ENCODE data around the gene SAMD4A. TPM values are rescaled to one million over a fixed set of nuclear protein-coding genes. Genes with fewer than 3 reads are reported as not detected.

SAMD4A gene
- polyA plus RNA-seq, 4 donors, result 2.7 to 9.6 (median 3.5) TPM

DNA sequence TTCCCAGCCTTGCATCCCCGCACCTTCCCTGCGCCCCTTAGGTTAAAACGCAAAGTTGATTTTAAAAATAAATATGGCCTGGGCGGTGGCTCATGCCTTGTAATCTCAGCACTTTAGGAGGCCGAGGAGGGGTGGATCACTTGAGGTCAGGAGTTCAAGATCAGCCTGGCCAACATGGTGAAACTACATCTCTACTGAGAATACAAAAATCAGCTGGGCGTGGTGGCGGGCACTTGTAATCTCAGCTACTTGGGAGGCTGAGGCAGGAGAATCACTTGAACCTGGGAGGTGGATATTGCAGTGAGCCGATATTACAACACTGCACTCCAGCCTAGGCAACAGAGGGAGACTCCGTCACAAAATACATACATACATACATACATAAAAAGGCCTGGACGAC, 239.7 kb downstream of the SAMD4A start:
- Histone ChIP-seq H3K4me1 (ENCODE audit: control insufficient read depth in 3 of 3, insufficient read depth in 2 of 3, low read depth in 1 of 3, low read length in 2 of 3) (peaks cover 0 to 17% (median 0%) of the 10 kb centered on the region in 3 donors), H3K27me3 (ENCODE audit: control insufficient read depth in 3 of 3, insufficient read depth in 3 of 3, low read length in 3 of 3) (no peaks in the 10 kb centered on the region), H3K4me3 (ENCODE audit: low read depth in 1 of 3, low read length in 3 of 3) (no peak overlapping the region), H3K27ac (ENCODE audit: low read depth in 1 of 3, low read length in 2 of 3) (no peak overlapping the region), H3K9me3 (ENCODE audit: control insufficient read depth in 2 of 2, insufficient read depth in 1 of 2, low read depth in 1 of 2, low read length in 1 of 2) (no peaks in the 10 kb centered on the region), H3K36me3 (ENCODE audit: control insufficient read depth in 3 of 3, insufficient read depth in 2 of 3, low read depth in 1 of 3, low read length in 3 of 3) (no peaks in the 10 kb centered on the region)
- no peak for FAIRE-seq
- DNase-seq, result no peak
- WGBS, 3 donors, result 82 to 89% (median 84%) methylated on average over 10 of the region's 10 CpGs

GRCh38 chr14:54807428-54807827, 240.5 kb downstream of the SAMD4A start:
- 79 to 91% (median 81%) methylated on average over 6 of the region's 6 CpGs for WGBS, 3 donors
- H3K4me1 ChIP-seq (ENCODE audit: control insufficient read depth in 3 of 3, insufficient read depth in 2 of 3, low read depth in 1 of 3, low read length in 2 of 3), result peaks cover 0 to 17% (median 0%) of the 10 kb centered on the region in 3 donors
- no peak for DNase-seq
- H3K27ac ChIP-seq (ENCODE audit: low read depth in 1 of 3, low read length in 2 of 3), result no peak overlapping the region
- H3K4me3 ChIP-seq (ENCODE audit: low read depth in 1 of 3, low read length in 3 of 3), result no peak overlapping the region
- H3K9me3 ChIP-seq (ENCODE audit: control insufficient read depth in 2 of 2, insufficient read depth in 1 of 2, low read depth in 1 of 2, low read length in 1 of 2), result no peaks in the 10 kb centered on the region
- no peaks in the 10 kb centered on the region for H3K27me3 ChIP-seq (ENCODE audit: control insufficient read depth in 3 of 3, insufficient read depth in 3 of 3, low read length in 3 of 3)
- no peak for FAIRE-seq
- no peaks in the 10 kb centered on the region for H3K36me3 ChIP-seq (ENCODE audit: control insufficient read depth in 3 of 3, insufficient read depth in 2 of 3, low read depth in 1 of 3, low read length in 3 of 3)

DNA sequence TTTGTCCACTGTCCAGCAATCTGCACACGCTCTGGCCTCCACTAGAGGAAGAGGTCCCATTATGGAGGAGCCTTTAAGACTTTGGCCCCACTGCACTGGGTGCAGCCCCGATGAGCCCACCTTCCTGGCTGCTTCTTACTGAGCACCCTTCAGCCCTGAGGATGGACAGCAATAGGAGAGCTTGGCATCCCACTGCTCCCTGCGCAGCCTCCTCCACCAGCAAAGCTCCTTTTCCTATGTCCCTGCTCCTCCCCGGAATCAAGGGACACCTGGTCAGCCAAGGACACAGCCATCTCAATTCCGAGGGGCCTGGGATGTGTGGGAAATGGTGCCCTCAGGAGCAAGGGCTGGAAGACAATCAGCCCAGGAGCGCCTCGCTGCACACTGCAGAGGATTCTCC, 241.0 kb downstream of the SAMD4A start:
- Histone ChIP-seq H3K9me3 (ENCODE audit: control insufficient read depth in 2 of 2, insufficient read depth in 1 of 2, low read depth in 1 of 2, low read length in 1 of 2) (no peaks in the 10 kb centered on the region), H3K27ac (ENCODE audit: low read depth in 1 of 3, low read length in 2 of 3) (no peak overlapping the region), H3K27me3 (ENCODE audit: control insufficient read depth in 3 of 3, insufficient read depth in 3 of 3, low read length in 3 of 3) (no peaks in the 10 kb centered on the region), H3K4me1 (ENCODE audit: control insufficient read depth in 3 of 3, insufficient read depth in 2 of 3, low read depth in 1 of 3, low read length in 2 of 3) (peaks cover 0 to 14% (median 0%) of the 10 kb centered on the region in 3 donors), H3K4me3 (ENCODE audit: low read depth in 1 of 3, low read length in 3 of 3) (no peak overlapping the region), H3K36me3 (ENCODE audit: control insufficient read depth in 3 of 3, insufficient read depth in 2 of 3, low read depth in 1 of 3, low read length in 3 of 3) (no peaks in the 10 kb centered on the region)
- DNase-seq (no peak), FAIRE-seq (no peak)
- 90 to 98% (median 95%) methylated on average over 7 of the region's 7 CpGs for WGBS, 3 donors

- Histone ChIP-seq H3K4me1 (ENCODE audit: control insufficient read depth in 3 of 3, insufficient read depth in 2 of 3, low read depth in 1 of 3, low read length in 2 of 3) (peaks cover 0 to 8% (median 0%) of the 10 kb centered on the region in 3 donors), H3K4me3 (ENCODE audit: low read depth in 1 of 3, low read length in 3 of 3) (no peak overlapping the region), H3K27me3 (ENCODE audit: control insufficient read depth in 3 of 3, insufficient read depth in 3 of 3, low read length in 3 of 3) (no peaks in the 10 kb centered on the region), H3K27ac (ENCODE audit: low read depth in 1 of 3, low read length in 2 of 3) (no peak overlapping the region), H3K36me3 (ENCODE audit: control insufficient read depth in 3 of 3, insufficient read depth in 2 of 3, low read depth in 1 of 3, low read length in 3 of 3) (no peaks in the 10 kb centered on the region), H3K9me3 (ENCODE audit: control insufficient read depth in 2 of 2, insufficient read depth in 1 of 2, low read depth in 1 of 2, low read length in 1 of 2) (no peaks in the 10 kb centered on the region)
- FAIRE-seq (no peak), DNase-seq (no peak)
- 71 to 80% (median 80%) methylated on average over 8 of the region's 8 CpGs for WGBS, 3 donors
Measured at GRCh38 chr14:54808326-54809161, 241.6 kb downstream of the SAMD4A start.

- DNase-seq (no peak), FAIRE-seq (no peak)
- no peaks in the 10 kb centered on the region for H3K36me3 ChIP-seq (ENCODE audit: control insufficient read depth in 3 of 3, insufficient read depth in 2 of 3, low read depth in 1 of 3, low read length in 3 of 3)
- 83 to 91% (median 89%) methylated on average over 8 of the region's 8 CpGs for WGBS, 3 donors
- H3K4me3 ChIP-seq (ENCODE audit: low read depth in 1 of 3, low read length in 3 of 3), result no peak overlapping the region
- peaks cover 0 to 7% (median 0%) of the 10 kb centered on the region in 3 donors for H3K4me1 ChIP-seq (ENCODE audit: control insufficient read depth in 3 of 3, insufficient read depth in 2 of 3, low read depth in 1 of 3, low read length in 2 of 3)
- H3K9me3 ChIP-seq (ENCODE audit: control insufficient read depth in 2 of 2, insufficient read depth in 1 of 2, low read depth in 1 of 2, low read length in 1 of 2), result no peaks in the 10 kb centered on the region
- H3K27me3 ChIP-seq (ENCODE audit: control insufficient read depth in 3 of 3, insufficient read depth in 3 of 3, low read length in 3 of 3), result no peaks in the 10 kb centered on the region
- H3K27ac ChIP-seq (ENCODE audit: low read depth in 1 of 3, low read length in 2 of 3), result no peak overlapping the region
Measured at GRCh38 chr14:54809767-54810166, 242.8 kb downstream of the SAMD4A start.

DNA sequence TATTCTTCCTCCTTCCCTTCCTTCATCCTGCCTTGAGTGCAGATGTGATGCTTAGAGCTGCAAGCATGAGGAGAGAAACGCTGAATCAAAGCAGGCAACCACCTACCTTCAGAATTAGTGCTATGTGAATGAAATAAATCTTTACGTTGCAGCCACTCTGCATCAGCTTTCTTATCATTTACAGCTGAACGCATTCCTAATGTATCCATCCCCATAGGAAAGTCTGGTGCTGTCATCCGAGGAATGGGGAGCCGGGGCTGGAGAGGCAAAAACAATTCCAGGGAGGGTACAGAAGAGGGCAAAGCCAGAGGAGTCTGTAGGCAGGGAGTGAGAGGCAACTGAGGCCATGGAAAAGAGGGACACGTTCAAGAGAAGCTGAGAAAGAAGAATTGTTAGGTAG, 245.7 kb downstream of the SAMD4A start:
- Histone ChIP-seq H3K4me3 (ENCODE audit: low read depth in 1 of 3, low read length in 3 of 3) (no peak overlapping the region), H3K36me3 (ENCODE audit: control insufficient read depth in 3 of 3, insufficient read depth in 2 of 3, low read depth in 1 of 3, low read length in 3 of 3) (no peaks in the 10 kb centered on the region), H3K9me3 (ENCODE audit: control insufficient read depth in 2 of 2, insufficient read depth in 1 of 2, low read depth in 1 of 2, low read length in 1 of 2) (no peaks in the 10 kb centered on the region), H3K27ac (ENCODE audit: low read depth in 1 of 3, low read length in 2 of 3) (no peak overlapping the region), H3K27me3 (ENCODE audit: control insufficient read depth in 3 of 3, insufficient read depth in 3 of 3, low read length in 3 of 3) (no peaks in the 10 kb centered on the region), H3K4me1 (ENCODE audit: control insufficient read depth in 3 of 3, insufficient read depth in 2 of 3, low read depth in 1 of 3, low read length in 2 of 3) (peaks cover 0 to under 1% (median 0%) of the 10 kb centered on the region in 3 donors)
- no peak for FAIRE-seq
- 80 to 88% (median 83%) methylated on average over 6 of the region's 6 CpGs for whole genome bisulfite sequencing, 3 donors
- DNase-seq, result no peak

- no peaks in the 10 kb centered on the region for H3K27me3 ChIP-seq (ENCODE audit: control insufficient read depth in 3 of 3, insufficient read depth in 3 of 3, low read length in 3 of 3)
- no peak overlapping the region for H3K27ac ChIP-seq (ENCODE audit: low read depth in 1 of 3, low read length in 2 of 3)
- H3K36me3 ChIP-seq (ENCODE audit: control insufficient read depth in 3 of 3, insufficient read depth in 2 of 3, low read depth in 1 of 3, low read length in 3 of 3), result no peaks in the 10 kb centered on the region
- peaks cover 0 to 5% (median 0%) of the 10 kb centered on the region in 3 donors for H3K4me1 ChIP-seq (ENCODE audit: control insufficient read depth in 3 of 3, insufficient read depth in 2 of 3, low read depth in 1 of 3, low read length in 2 of 3)
- H3K9me3 ChIP-seq (ENCODE audit: control insufficient read depth in 2 of 2, insufficient read depth in 1 of 2, low read depth in 1 of 2, low read length in 1 of 2), result no peaks in the 10 kb centered on the region
- DNase-seq (no peak), FAIRE-seq (no peak)
- H3K4me3 ChIP-seq (ENCODE audit: low read depth in 1 of 3, low read length in 3 of 3), result no peak overlapping the region
- 77 to 92% (median 90%) methylated on average over 2 of the region's 2 CpGs for WGBS, 3 donors
Measured at GRCh38 chr14:54813081-54813480, 246.2 kb downstream of the SAMD4A start.

DNA sequence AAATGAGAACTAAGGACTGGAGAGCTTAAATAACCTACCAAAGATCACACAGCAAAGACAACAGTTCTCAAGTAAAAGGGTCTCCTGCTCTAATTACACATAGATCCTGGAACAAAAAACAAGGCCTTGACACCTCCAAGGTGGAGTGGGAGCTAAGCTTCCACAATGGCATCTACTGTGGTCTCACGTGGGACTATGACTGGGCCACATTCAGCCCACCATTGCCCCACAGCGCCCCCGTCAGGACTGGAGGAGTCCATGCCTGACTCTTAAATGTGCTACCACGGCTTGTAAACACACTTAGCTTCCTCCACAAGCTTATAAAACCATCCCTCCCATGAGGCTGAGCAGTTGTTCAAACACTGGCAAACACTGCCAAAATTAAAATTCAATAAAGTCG, 247.1 kb downstream of the SAMD4A start:
- Histone ChIP-seq H3K4me3 (ENCODE audit: low read depth in 1 of 3, low read length in 3 of 3) (no peak overlapping the region), H3K27ac (ENCODE audit: low read depth in 1 of 3, low read length in 2 of 3) (no peak overlapping the region), H3K36me3 (ENCODE audit: control insufficient read depth in 3 of 3, insufficient read depth in 2 of 3, low read depth in 1 of 3, low read length in 3 of 3) (no peaks in the 10 kb centered on the region), H3K9me3 (ENCODE audit: control insufficient read depth in 2 of 2, insufficient read depth in 1 of 2, low read depth in 1 of 2, low read length in 1 of 2) (no peaks in the 10 kb centered on the region), H3K4me1 (ENCODE audit: control insufficient read depth in 3 of 3, insufficient read depth in 2 of 3, low read depth in 1 of 3, low read length in 2 of 3) (peaks cover 0 to 15% (median 0%) of the 10 kb centered on the region in 3 donors), H3K27me3 (ENCODE audit: control insufficient read depth in 3 of 3, insufficient read depth in 3 of 3, low read length in 3 of 3) (no peaks in the 10 kb centered on the region)
- DNase-seq (no peak), FAIRE-seq (no peak)
- WGBS, 3 donors, result 67 to 72% (median 70%) methylated on average over 5 of the region's 5 CpGs

Data from small intestine (tissue), 7 donors.